GM21529 (cell line): ENCODE results near the gene TGOLN2.
"Not testable (repeated sequence)": the region's sequence is repeated elsewhere in the genome, so short reads cannot be mapped to it uniquely, and the experiment has no call there.

Experiments
- ATAC-seq: cut with Tn5 transposase; IDR thresholded peaks from one replicate; pipeline ENCODE4 v1.9.1; 2021; ENCODE audit not compliant: unreplicated experiment

TGOLN2 gene

DNA sequence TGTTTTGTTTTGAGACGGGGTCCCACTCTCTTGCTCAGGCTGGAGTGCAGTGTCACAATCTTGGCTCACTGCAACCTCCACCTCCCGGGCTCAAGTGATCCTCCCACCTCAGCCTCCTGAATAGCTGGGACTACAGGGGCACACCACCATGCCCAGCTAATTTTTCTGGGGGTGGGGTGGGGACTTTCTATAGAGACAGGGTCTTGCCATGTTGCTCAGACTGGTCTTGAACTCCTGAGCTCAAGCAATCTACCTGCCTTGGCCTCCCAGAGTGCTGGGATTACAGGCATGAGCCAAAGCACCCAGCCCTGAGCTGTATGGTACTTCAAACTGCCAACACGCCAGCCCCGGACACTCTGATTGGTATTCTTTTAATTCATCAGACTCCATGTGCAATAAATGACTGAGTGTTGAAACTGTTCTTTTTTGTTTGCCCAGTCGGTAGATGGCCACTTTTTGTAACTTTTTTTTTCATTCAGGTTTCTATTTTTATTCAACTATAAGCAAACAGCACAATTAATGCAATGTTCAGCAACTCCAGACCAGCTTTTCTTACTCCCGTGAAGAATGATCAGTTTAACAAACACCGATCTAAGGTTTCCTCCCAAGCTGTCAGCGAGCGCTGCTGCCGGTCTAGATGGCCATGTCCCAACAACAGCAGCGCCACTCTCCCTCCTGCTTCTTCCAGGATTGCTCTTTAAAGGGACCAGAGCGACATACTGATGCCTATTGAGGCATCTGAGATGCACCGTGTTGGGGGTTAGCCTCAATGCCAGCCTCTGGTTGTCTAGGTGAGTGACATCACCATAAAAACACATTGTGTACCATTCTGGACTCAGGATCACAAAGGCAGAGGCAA is 12.5 kb upstream of the TGOLN2 start:
- ATAC-seq = no peak

DNA sequence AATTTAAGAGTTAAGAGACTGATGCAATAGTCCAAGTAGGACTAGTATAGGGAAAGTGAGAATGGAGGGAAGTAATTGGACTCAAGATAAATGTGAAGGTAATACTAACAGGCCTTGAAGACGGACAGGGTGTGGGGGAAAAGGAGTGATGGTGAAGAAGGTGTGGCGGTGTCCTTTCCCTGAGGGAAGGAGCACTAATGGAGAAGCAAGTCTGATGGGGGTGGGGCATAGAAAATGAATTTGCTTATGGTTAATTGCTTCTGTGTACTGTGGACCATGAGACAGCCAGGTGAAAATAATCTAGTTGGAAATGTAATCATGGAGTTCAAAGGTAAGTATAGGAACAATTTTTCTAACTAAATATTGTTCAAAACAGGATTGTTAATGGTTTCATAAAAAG is 7.1 kb upstream of the TGOLN2 start:
- ATAC-seq = no peak

GRCh38 chr2:85333877-85334276 is 6.1 kb upstream of the TGOLN2 start:
- not testable (repeated sequence) for ATAC-seq

GRCh38 chr2:85330839-85331636 is 3.2 kb upstream of the TGOLN2 start:
- no peak for ATAC-seq

- ATAC-seq = not testable (repeated sequence)
These were observed 1.9 kb upstream of the TGOLN2 start for GRCh38 chr2:85329701-85330100.

- no peak for ATAC-seq
These were observed 1.4 kb upstream of the TGOLN2 start for GRCh38 chr2:85329181-85329651.

GRCh38 chr2:85327160-85327821 is 498 bp downstream of the TGOLN2 start:
- peak; percentile 34 for ATAC-seq

DNA sequence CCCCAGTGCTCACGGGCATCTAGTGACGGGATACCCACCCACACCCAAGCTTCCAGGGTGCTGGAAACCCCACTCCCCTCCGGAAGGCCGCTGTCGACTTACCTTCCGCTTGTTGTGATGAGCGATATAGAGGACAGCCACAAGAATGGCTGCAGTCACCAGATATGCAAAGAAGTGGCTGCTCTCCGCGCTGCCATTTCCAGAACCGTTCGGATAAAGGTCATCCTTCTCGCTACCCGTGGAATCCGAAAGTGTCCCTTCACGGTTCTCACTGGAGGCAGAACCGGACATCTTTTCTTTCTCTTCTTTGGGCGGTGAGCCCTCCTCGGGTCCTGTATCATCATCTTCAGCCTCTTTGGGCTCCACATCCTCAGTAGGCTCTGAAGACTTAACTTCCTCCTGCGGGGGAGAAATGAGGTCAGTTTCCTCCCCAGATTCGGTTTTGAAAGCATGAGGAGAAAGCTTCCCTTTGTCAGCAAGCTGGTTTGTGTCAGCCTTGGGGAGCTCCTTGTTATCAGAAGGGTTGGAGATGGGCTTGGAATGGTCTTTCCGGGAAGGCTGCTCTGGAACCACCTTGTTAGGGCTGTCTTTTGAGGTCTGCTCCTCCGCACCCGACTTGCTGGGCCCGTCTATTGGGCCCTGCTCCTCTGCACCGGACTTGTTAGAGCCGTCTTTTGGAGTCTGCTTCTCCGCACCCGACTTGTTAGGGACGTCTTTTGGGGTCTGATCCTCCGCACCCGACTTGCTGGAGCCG is 1.2 kb downstream of the TGOLN2 start:
- ATAC-seq = peak; percentile 37

- no peak for ATAC-seq
These were observed 2.4 kb downstream of the TGOLN2 start for GRCh38 chr2:85325466-85325811.

DNA sequence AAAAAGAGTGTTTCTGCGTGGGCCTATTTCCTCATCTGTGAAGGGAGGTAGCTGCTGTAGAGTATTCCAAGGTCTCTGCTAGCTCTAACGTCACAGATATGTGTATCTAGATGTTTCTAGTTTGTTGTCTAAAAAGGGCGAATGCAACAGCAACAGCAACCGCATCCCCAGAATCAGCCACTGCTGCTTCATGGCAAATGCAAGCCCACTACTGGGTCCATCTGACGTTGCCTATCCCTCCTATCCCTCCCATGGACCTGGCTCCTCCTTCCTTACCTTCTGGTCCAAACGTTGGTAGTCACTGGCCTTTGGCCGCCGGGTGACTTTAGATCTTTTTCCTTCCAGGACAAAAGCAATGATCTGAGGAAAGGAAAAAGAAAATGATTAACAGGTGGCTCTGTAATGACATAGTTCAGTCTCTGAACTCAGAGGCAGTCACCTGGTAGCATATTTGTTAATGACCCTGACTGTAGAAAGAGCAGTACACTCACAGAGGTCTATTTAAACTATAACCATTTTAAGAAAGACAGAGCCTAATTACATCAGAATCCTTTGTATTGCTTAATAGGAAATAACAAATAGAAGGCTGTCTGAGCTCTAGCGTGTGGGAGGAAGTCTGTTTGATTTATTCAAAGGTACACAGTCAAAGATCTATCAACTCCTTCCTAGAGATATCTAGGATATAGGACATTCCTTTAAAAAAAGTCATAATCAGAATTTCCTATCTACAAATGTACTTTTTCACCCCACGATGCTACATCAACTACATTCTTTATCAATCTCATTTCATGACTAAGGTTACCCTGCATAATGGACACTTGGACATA is 2.9 kb downstream of the TGOLN2 start:
- no peak for ATAC-seq

DNA sequence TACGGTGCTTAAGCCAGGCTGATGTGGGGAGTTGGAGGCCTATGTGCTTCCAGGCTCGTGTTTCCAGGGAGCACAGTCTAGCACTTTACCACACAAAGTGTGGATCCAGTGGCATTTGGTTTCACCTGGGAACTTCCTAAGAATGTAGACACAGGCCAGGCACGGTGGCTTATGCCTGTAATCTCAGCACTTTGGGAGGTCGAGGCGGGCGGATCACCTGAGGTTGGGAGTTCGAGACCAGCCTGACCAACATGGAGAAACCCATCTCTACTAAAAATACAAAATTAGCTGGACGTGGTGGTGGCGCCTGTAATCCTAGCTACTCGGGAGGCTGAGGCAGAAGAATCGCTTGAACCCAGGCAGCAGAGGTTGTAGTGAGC is 3.8 kb downstream of the TGOLN2 start:
- not testable (repeated sequence) for ATAC-seq

DNA sequence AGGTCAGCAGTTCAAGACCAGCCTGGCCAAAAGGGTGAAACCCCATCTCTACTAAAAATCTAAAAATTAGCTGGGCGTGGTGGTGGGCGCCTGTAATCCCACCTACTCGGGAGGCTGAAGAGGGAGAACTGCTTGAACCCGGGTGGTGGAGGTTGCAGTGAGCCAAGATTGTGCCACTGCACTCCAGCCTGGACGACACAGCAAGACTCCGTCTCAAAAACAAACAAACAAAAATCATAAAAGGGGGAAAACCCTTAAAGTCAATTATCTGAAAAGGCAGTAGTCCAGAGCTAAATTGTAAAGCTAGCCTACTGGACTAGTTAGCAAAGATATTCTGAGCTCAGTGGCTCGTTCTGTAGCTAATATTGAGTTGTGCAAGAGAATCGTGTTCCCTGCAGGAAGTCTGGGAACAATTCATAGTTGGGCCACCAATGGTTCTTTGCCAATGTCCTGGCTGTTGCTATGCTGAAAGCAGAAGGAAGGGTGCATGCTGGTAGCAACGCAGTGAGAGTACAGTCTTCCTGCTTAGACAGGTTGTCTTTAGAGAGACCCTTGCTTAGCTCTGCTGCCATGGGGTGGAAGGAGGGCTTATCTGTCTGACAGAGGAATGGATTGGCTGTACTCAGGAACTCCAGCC is 4.3 kb downstream of the TGOLN2 start:
- no peak for ATAC-seq

- no peak for ATAC-seq
These were observed 8.0 kb downstream of the TGOLN2 start for GRCh38 chr2:85319796-85320195.

- peak; percentile 47 for ATAC-seq
These were observed 9.3 kb downstream of the TGOLN2 start for GRCh38 chr2:85318222-85319074.

- not testable (repeated sequence) for ATAC-seq
These were observed 11.9 kb downstream of the TGOLN2 start for GRCh38 chr2:85315921-85316320.

- ATAC-seq = no peak
These were observed 12.9 kb downstream of the TGOLN2 start for GRCh38 chr2:85314884-85315242.

DNA sequence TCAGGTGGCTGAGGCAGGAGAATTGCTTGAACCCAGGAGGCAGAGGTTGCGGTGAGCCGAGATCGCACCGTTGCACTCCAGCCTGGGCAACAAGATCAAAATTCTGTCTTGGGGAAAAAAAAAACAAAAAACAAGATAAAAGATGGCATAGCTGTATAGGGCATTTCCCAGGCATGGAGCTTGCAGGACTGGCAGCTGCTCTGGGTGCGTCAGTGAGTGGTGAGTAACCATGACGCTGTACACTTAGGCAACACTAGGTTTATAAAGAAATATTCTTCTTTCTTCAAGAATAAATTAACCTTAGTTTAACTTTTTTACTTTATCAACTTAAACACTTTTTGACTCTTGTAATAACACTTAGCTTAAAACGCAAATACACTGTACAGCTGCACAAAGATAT is 15.4 kb downstream of the TGOLN2 start:
- ATAC-seq = no peak

DNA sequence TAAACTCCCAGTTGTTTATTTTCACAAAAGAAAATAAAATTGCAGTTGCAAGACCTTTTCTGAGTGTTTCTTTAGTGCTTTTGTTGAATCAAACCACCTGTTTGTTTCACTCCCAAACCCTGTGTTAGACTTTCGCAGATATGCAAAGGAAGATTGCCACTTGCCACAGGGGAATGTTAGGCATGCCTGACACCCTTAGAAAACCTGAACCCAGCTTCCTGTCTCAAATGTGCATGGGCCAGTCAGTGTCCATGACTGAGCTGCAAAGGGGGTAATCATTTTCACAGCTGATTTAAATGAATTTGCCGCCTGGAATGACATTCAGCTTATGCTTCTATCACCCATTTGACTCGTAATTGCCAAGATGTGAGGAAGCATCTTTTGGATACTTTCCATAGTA is 17.5 kb downstream of the TGOLN2 start:
- peak; percentile 65 for ATAC-seq
